ENCODE results near the gene PRKAR1B. TPM values are rescaled to one million over a fixed set of nuclear protein-coding genes. Genes with fewer than 3 reads are reported as not detected.

The PRKAR1B gene
- total RNA-seq, 1 experiment from 2014 or later = 8.2 TPM

DNA sequence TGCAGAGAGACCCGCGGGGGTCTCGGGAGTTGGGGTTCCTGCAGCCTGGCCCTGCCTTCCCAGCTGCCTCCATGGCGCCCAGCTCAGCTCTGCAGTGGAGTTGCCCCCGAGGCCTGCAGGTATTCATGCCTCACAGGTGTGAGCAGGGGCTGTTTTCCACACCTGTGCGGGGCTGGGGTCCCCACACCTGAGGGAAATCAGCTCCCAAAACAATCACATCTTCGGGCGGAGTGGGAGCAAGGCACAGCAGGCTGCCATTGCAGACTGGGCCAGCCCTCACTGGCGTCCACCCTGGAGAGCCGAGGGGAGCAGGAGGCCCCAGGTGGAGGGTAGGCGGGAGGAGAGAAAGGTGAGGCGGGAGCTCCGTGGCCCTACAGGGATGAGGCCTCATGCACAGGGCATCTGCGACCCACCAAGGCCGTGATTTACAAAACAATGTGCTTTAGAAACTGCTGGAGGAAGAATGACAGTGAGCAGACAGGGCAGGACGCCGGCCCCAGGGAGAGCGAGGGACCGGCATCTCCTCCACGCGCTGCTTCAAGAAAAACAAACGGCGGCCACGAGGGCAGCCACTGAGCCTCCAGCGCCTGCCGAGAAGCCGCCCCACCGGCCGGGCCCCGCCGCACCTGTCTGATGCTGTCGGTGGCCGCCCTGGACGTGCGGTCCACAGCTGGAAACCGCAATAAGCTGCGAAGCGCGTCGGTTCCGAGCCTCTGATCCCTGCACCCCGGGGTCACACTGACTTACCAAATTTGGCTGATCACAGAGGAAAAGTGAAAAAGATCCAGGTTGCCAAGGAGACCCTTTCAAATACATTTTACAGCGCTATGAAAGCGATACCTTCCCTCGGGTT is 154.4 kb downstream of the PRKAR1B start:
- in situ Hi-C loops (cut with HindIII; ENCODE audit: low pct_unique_long_range_greater_than_20kb, low sequenced_read_pairs) = no loop called here
- no peak for DNase-seq (ENCODE audit: low read depth, low spot score)

GRCh38 chr7:571718-572415 is 155.2 kb downstream of the PRKAR1B start:
- in situ Hi-C loops (cut with HindIII; ENCODE audit: low pct_unique_long_range_greater_than_20kb, low sequenced_read_pairs) = no loop called here
- DNase-seq (ENCODE audit: low read depth, low spot score) = no peak

DNA sequence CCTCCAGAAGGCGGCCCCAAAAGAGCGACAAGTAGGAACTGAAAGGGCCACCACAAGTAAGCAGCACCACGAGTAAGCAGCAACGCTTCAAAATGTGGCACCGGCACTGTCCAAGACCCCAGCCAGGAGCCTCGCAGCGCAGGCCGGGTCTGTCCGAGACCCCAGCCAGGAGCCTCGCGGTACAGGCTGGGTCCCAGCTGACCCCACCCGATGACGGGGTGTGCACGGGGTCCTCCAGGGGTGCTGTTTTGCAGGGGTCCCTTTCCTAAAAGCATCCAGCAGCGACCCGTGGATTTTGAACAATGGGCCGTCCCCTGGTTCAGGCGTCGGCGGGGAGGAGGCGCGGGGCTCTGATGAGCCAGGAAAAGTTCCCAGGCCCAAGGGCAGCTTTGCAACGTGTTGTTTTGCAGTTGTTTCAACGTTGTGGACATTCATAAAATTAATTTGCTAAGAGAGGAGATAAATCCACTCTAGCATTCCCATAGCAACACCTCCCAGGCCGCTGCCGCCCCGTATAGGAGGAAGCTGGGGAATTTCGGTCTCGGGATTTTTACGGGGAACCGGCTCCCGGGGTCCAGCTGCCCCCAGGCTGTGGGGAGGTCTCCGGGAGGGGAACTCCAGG is 155.9 kb downstream of the PRKAR1B start:
- no peak for DNase-seq (ENCODE audit: low read depth, low spot score)
- in situ Hi-C loops (cut with HindIII; ENCODE audit: low pct_unique_long_range_greater_than_20kb, low sequenced_read_pairs) = no loop called here

DNA sequence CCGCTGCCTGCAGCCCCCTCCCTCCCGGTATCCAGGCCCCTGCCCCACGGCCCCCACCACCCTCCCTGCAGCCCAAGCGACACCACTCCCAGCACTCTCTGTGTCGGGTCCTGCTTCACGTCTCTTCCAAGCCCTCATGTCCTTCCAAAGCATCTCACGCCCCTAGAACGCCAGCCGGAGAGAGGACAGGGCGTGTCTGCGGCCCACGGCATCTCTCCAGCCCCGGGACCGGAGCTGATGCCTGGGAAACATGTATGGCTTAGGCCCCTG is 156.3 kb downstream of the PRKAR1B start:
- in situ Hi-C loops (cut with HindIII; ENCODE audit: low pct_unique_long_range_greater_than_20kb, low sequenced_read_pairs) = no loop called here
- no peak for DNase-seq (ENCODE audit: low read depth, low spot score)

- DNase-seq (ENCODE audit: low read depth, low spot score) = no peak
- in situ Hi-C loops (cut with HindIII; ENCODE audit: low pct_unique_long_range_greater_than_20kb, low sequenced_read_pairs) = no loop called here
Observed at GRCh38 chr7:569996-570800, 156.9 kb downstream of the PRKAR1B start.

- in situ Hi-C loops (cut with HindIII; ENCODE audit: low pct_unique_long_range_greater_than_20kb, low sequenced_read_pairs) = no loop called here
- DNase-seq (ENCODE audit: low read depth, low spot score) = no peak
Observed at GRCh38 chr7:569071-569855, 157.8 kb downstream of the PRKAR1B start.

DNA sequence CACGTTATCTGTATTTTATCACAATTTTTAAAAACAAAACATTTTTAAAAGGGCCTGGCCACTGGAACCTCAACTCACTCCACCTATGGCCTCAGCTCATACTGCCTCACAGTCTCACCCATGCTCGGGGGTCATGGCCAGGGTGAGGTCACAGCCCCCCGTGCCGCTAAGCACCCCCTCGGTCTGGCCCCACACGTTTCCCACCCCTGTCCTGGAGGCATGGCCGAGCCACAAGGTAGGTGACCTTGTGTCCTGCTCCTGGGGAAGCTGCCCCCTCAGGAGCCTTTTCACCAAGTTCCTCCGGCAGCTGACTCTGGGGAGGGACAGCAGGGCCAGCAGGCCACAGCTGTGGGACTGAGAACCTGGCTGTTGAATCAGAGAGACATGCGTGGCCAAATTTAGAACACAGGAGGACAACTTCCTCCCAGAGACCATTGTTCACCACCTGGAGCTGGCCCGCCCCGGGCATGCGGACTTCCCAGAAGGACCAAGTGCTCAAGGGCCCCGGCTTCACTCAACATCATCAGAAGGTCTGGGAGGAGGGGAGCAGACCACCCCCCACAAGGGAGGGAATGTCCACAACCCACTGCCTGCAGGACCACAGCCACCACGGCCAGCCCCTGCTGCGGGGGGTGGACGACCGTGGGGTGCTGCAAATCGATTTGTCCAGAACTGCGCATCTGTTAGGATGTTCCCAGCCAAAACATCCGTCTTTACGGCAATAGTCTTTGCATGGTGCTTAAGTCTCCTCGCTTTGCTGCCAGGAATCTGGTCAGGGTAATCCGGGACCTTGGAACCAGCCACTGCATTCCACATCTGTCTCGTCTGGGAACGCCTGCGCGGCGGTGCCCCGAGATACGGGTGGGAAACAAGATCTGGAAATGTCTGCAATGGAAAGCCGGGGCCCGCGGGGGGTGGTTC is 158.8 kb downstream of the PRKAR1B start:
- in situ Hi-C loops (cut with HindIII; ENCODE audit: low pct_unique_long_range_greater_than_20kb, low sequenced_read_pairs) = no loop called here

GRCh38 chr7:567305-567883 is 159.7 kb downstream of the PRKAR1B start:
- DNase-seq (ENCODE audit: low read depth, low spot score) = no peak
- in situ Hi-C loops (cut with HindIII; ENCODE audit: low pct_unique_long_range_greater_than_20kb, low sequenced_read_pairs) = no loop called here

More for the DNA sequence above, 158.8 kb downstream of the PRKAR1B start:
- no peak for DNase-seq (ENCODE audit: low read depth, low spot score)

DNA sequence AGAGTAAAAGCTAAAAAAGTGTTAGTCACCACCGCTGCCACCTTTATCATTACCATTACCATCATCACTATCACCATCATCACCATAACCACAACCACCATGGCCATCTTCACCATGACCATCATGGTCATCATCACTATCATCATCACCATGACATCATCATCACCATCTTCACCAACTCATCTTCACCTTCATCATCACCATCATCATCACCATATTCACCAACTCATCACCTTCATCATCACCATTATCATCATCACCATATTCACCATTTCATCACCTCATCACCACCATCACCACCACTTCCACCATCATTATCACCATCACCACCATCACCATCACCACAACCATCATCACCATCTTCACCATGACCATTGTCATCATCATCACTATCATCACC is 161.0 kb downstream of the PRKAR1B start:
- DNase-seq (ENCODE audit: low read depth, low spot score) = no peak
- in situ Hi-C loops (cut with HindIII; ENCODE audit: low pct_unique_long_range_greater_than_20kb, low sequenced_read_pairs) = no loop called here

GRCh38 chr7:564176-564865 is 162.8 kb downstream of the PRKAR1B start:
- in situ Hi-C loops (cut with HindIII; ENCODE audit: low pct_unique_long_range_greater_than_20kb, low sequenced_read_pairs) = no loop called here
- no peak for DNase-seq (ENCODE audit: low read depth, low spot score)

DNA sequence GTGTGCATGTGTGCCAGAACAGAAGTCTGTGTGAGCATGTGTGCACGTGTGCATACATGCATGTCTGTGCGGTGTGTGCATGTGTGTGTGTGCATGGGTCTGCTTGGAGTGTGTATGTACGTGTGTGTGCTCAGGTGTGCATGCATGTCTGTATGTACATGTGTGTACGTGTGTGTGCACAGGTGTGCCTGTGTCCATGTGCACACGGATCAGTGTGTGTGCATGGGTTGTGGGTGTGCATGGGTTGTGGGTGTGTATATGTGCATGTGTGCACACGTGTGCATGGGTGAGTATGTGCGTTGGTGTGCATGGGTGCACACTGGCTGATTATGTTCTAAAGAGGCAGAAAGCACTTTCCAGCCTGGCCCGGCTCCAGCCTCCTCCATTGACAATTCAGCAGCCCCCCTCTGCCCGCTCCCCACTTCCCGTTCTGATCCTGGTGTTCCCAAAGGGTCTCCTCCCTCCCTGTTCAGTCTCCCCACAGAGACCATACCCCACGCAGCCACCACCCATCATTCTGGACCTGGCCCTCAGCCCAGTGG is 163.4 kb downstream of the PRKAR1B start:
- in situ Hi-C loops (cut with HindIII; ENCODE audit: low pct_unique_long_range_greater_than_20kb, low sequenced_read_pairs) = no loop called here
- no peak for DNase-seq (ENCODE audit: low read depth, low spot score)

GRCh38 chr7:562789-563628 is 164.1 kb downstream of the PRKAR1B start:
- in situ Hi-C loops (cut with HindIII; ENCODE audit: low pct_unique_long_range_greater_than_20kb, low sequenced_read_pairs) = no loop called here
- no peak for DNase-seq (ENCODE audit: low read depth, low spot score)

DNA sequence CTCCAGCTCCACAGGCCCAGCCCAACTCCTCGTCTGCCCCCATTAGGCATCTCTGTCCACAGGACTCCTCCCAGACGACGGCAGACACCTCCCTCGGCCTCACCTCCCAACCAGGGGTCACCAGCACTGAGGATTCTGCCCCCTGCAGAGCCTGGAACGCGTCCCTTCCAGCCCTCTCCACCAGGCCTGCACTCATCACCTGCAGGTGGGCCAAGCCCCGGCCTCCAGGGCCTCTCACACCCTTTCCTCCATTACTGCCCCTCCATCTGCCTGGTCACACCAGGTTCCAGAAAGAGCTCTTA is 164.8 kb downstream of the PRKAR1B start:
- in situ Hi-C loops (cut with HindIII; ENCODE audit: low pct_unique_long_range_greater_than_20kb, low sequenced_read_pairs) = no loop called here
- no peak for DNase-seq (ENCODE audit: low read depth, low spot score)

- in situ Hi-C loops (cut with HindIII; ENCODE audit: low pct_unique_long_range_greater_than_20kb, low sequenced_read_pairs) = no loop called here
- no peak for DNase-seq (ENCODE audit: low read depth, low spot score)
Observed at GRCh38 chr7:561631-562373, 165.3 kb downstream of the PRKAR1B start.

Measured in SK-MEL-5 (cell line).